Measurements from ENCODE around the gene OSBPL8. TPM values are rescaled to one million over a fixed set of nuclear protein-coding genes. Genes with fewer than 3 reads are reported as not detected.
"Not testable (repeated sequence)": the region's sequence is repeated elsewhere in the genome, so short reads cannot be mapped to it uniquely, and the experiment has no call there.

Gene OSBPL8
- total and polyA plus RNA-seq, 2 experiments from 2014 or later = 64.4 to 73.4 TPM

DNA sequence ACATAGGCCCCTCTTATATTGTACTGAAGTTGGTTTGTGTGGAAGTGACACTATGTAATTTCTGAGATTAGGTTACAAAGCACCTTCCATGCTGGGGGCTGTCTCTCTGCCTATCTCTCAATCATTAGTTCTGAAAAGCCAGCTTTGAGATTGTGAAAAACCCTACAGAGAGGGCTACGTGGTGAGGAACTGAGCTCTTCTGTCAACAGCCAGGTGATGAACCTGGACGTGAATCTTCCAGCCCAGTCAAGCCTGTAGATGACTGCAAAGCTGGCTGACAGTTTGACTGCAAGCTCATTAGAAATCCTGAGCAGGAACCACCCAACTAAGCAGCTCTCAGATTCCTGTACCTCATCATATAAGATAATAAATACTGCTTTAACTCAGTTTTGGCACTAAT is 175.0 kb downstream of the OSBPL8 start:
- Histone ChIP-seq H2AFZ (no peak overlapping the region), H3K27ac (no peak overlapping the region), H3K9me2 (ENCODE audit: insufficient read depth) (no peaks in the 10 kb centered on the region), H4K20me1 (ENCODE audit: insufficient read depth) (no peaks in the 10 kb centered on the region), H3K79me2 (ENCODE audit: insufficient read depth) (no peaks in the 10 kb centered on the region), H3K4me3 (no peak overlapping the region), H3K9ac (no peak overlapping the region), H3K4me2 (ENCODE audit: unreplicated experiment) (no peak overlapping the region), H3K4me1 (ENCODE audit: insufficient read depth) (no peaks in the 10 kb centered on the region), H3F3A (ENCODE audit: insufficient read depth) (no peaks in the 10 kb centered on the region), H3K27me3 (replicated peaks; ENCODE audit: insufficient read depth) (no peaks in the 10 kb centered on the region), H3K9me3 (ENCODE audit: low read depth) (no peaks in the 10 kb centered on the region), H3K36me3 (ENCODE audit: low read depth) (peaks cover 34% of the 10 kb centered on the region)
- DNase-seq = no peak
- in situ Hi-C loops (cut with MboI) = no loop called here
- WGBS, 2 experiments (ENCODE audit: low coverage in 1 of 2, low lambda C conversion rate in 2 of 2, missing lambda C conversion rate in 2 of 2) = 97 to 98% methylated on average over 2 of the region's 2 CpGs
- TF ChIP-seq EZH2 (IDR thresholded peaks at IDR 0.05; ENCODE audit: insufficient read depth, poor library complexity, severe bottlenecking) = no peak
- TF ChIP-seq EZH2phosphoT487 (IDR thresholded peaks at IDR 0.05; ENCODE audit: insufficient read depth, low read depth) = no peak

DNA sequence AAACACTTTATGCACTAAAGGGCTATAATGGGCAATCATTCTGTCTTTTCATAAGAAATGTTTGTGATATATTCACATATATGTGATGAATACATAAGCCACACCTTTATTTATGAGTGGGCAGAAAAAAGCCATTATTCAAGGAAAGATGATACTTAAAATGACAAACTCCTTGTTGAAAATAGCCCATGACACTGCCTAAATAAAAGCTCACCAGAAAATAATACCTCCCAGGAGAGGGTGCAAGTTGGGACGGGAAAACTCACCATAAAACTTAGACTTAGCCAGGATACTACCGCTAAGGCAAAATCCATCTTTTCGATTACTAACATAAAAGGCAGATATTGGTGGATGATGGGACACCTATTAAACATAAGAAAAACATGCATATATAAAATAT is 175.6 kb downstream of the OSBPL8 start:
- Histone ChIP-seq H3K9me3 (ENCODE audit: low read depth) (no peaks in the 10 kb centered on the region), H3K4me2 (ENCODE audit: unreplicated experiment) (no peak overlapping the region), H3K27ac (no peak overlapping the region), H2AFZ (no peak overlapping the region), H3K4me1 (ENCODE audit: insufficient read depth) (no peaks in the 10 kb centered on the region), H3K36me3 (ENCODE audit: low read depth) (peaks cover 31% of the 10 kb centered on the region), H4K20me1 (ENCODE audit: insufficient read depth) (no peaks in the 10 kb centered on the region), H3K4me3 (no peak overlapping the region), H3K9me2 (ENCODE audit: insufficient read depth) (no peaks in the 10 kb centered on the region), H3K27me3 (replicated peaks; ENCODE audit: insufficient read depth) (no peaks in the 10 kb centered on the region), H3K79me2 (ENCODE audit: insufficient read depth) (no peaks in the 10 kb centered on the region), H3K9ac (no peak overlapping the region), H3F3A (ENCODE audit: insufficient read depth) (no peaks in the 10 kb centered on the region)
- DNase-seq = no peak
- in situ Hi-C loops (cut with MboI) = no loop called here
- TF ChIP-seq EZH2 (IDR thresholded peaks at IDR 0.05; ENCODE audit: insufficient read depth, poor library complexity, severe bottlenecking) (no peak), EZH2phosphoT487 (IDR thresholded peaks at IDR 0.05; ENCODE audit: insufficient read depth, low read depth) (no peak)
- WGBS, 2 experiments (ENCODE audit: low coverage in 1 of 2, low lambda C conversion rate in 2 of 2, missing lambda C conversion rate in 2 of 2) = 86 to 88% methylated on average over 3 of the region's 3 CpGs

DNA sequence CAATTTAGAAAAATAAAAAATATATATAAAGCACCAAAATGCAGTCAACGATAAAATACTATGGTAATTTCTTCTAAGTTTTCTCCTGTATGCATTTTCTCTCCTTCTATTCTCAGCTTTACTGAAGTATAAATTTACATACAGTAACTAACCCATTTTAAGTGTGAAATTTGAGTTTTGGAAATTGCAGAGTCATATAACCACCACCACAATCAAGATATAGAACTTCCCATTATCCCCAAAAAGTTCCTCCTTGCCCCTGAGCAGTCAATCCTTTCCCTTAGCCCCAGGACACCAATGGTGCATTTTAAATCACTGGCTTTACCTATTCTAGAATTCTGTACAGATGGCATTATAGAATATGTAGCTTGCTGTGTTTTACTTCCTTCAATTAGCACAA is 180.3 kb downstream of the OSBPL8 start:
- H3K9me3 ChIP-seq (ENCODE audit: low read depth) = no peaks in the 10 kb centered on the region
- no peaks in the 10 kb centered on the region for H3K27me3 ChIP-seq (replicated peaks; ENCODE audit: insufficient read depth)
- WGBS, 2 experiments (ENCODE audit: low coverage in 1 of 2, low lambda C conversion rate in 2 of 2, missing lambda C conversion rate in 2 of 2) = 94 to 97% methylated on average over 1 of the region's 1 CpG
- H3K9ac ChIP-seq = no peak overlapping the region
- H2AFZ ChIP-seq = no peak overlapping the region
- peaks cover 21% of the 10 kb centered on the region for H3F3A ChIP-seq (ENCODE audit: insufficient read depth)
- no peaks in the 10 kb centered on the region for H3K79me2 ChIP-seq (ENCODE audit: insufficient read depth)
- H3K36me3 ChIP-seq (ENCODE audit: low read depth) = peaks cover 31% of the 10 kb centered on the region
- DNase-seq = no peak
- no peak for TF ChIP-seq EZH2phosphoT487 (IDR thresholded peaks at IDR 0.05; ENCODE audit: insufficient read depth, low read depth)
- no peak for TF ChIP-seq EZH2 (IDR thresholded peaks at IDR 0.05; ENCODE audit: insufficient read depth, poor library complexity, severe bottlenecking)
- H3K4me2 ChIP-seq (ENCODE audit: unreplicated experiment) = no peak overlapping the region
- no peaks in the 10 kb centered on the region for H3K9me2 ChIP-seq (ENCODE audit: insufficient read depth)
- H3K4me1 ChIP-seq (ENCODE audit: insufficient read depth) = peaks cover 16% of the 10 kb centered on the region
- H3K27ac ChIP-seq = no peak overlapping the region
- no peak overlapping the region for H3K4me3 ChIP-seq
- no peaks in the 10 kb centered on the region for H4K20me1 ChIP-seq (ENCODE audit: insufficient read depth)
- in situ Hi-C loops (cut with MboI) = no loop called here

DNA sequence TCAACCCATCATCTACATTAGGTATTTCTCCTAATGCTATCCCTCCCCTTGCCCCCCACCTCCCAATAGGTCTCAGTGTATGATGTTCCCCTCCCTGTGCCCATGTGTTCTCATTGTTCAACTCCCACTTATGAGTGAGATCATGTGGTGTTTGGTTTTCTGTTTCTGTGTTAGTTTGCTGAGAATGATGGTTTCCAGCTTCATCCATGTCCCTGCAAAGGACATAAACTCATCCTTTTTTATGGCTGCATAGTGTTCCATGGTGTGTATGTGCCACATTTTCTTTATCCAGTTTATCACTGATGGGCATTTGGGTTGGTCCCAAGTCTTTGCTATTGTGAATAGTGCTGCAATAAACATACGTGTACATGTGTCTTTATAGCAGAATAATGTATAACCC is 182.7 kb downstream of the OSBPL8 start:
- H3K79me2 ChIP-seq (ENCODE audit: insufficient read depth); in situ Hi-C loops (cut with MboI); H3K9ac ChIP-seq; H4K20me1 ChIP-seq (ENCODE audit: insufficient read depth); H3K4me2 ChIP-seq (ENCODE audit: unreplicated experiment); H3K4me3 ChIP-seq; DNase-seq; H2AFZ ChIP-seq; H3K9me3 ChIP-seq (ENCODE audit: low read depth); H3K27ac ChIP-seq; H3K27me3 ChIP-seq (replicated peaks; ENCODE audit: insufficient read depth); H3K9me2 ChIP-seq (ENCODE audit: insufficient read depth): not testable (repeated sequence)
- WGBS, 2 experiments (ENCODE audit: low coverage in 1 of 2, low lambda C conversion rate in 2 of 2, missing lambda C conversion rate in 2 of 2) = 97 to 100% methylated on average over 1 of the region's 1 CpG
- Histone ChIP-seq H3K36me3 (ENCODE audit: low read depth) (peaks cover 43% of the 10 kb centered on the region), H3F3A (ENCODE audit: insufficient read depth) (peaks cover 21% of the 10 kb centered on the region), H3K4me1 (ENCODE audit: insufficient read depth) (peaks cover 16% of the 10 kb centered on the region)

DNA sequence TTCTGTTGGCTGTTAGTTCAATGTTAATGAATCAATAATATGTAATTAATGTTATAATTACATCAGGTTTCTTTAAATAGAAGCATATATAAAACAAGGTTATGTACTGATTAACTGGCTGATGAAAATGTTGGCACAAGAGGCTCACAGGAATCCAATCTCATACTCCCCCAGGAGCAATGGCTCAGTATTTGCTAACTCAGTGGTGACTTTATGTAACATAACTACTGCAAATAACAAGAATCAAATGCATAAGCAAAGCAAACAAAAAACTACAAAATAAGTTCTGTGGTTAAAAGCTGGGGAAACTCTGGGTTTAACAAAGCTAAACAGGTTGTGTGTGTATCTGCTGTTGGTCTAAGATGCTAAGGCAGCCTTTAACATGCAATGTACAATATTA is 183.6 kb downstream of the OSBPL8 start:
- DNase-seq = peak; percentile 7
- no peaks in the 10 kb centered on the region for H3K9me2 ChIP-seq (ENCODE audit: insufficient read depth)
- H3K4me2 ChIP-seq (ENCODE audit: unreplicated experiment) = no peak overlapping the region
- H3K4me3 ChIP-seq = no peak overlapping the region
- H2AFZ ChIP-seq = no peak overlapping the region
- no peaks in the 10 kb centered on the region for H4K20me1 ChIP-seq (ENCODE audit: insufficient read depth)
- H3K27me3 ChIP-seq (replicated peaks; ENCODE audit: insufficient read depth) = no peaks in the 10 kb centered on the region
- H3K79me2 ChIP-seq (ENCODE audit: insufficient read depth) = no peaks in the 10 kb centered on the region
- peaks cover 16% of the 10 kb centered on the region for H3K4me1 ChIP-seq (ENCODE audit: insufficient read depth)
- no peak overlapping the region for H3K9ac ChIP-seq
- in situ Hi-C loops (cut with MboI) = no loop called here
- no peak for TF ChIP-seq EZH2phosphoT487 (IDR thresholded peaks at IDR 0.05; ENCODE audit: insufficient read depth, low read depth)
- TF ChIP-seq EZH2 (IDR thresholded peaks at IDR 0.05; ENCODE audit: insufficient read depth, poor library complexity, severe bottlenecking) = no peak
- no peaks in the 10 kb centered on the region for H3K9me3 ChIP-seq (ENCODE audit: low read depth)
- no peak overlapping the region for H3K27ac ChIP-seq
- peaks cover 21% of the 10 kb centered on the region for H3F3A ChIP-seq (ENCODE audit: insufficient read depth)
- H3K36me3 ChIP-seq (ENCODE audit: low read depth) = peaks cover 39% of the 10 kb centered on the region
